ENCODE data around the gene OGFOD3.
A peak's percentile ranks its signal among the peaks of the same experiment; 100 is the strongest.

OGFOD3 gene

DNA sequence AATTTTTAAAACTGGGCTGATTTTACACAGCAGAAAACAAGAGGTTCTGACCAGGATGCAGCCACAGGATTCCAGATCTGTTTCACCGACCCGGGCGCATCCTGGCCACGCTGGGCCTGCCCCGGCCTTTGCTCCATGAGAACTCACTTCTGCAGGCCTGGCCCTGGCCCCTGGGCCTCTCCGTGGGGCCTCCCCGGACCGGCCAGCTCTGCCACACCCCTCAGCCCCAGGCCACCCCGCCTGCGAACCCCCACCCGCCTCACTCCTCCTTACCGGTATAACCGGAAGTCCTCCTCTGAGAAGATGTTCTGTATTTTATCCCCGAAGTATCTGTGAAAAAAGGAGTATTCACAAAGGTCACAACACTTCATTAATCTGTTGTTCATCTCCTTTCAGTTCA lies 13.3 kb downstream of the OGFOD3 start:
- no peak for DNase-seq (ENCODE audit: low read depth)

- DNase-seq (ENCODE audit: low read depth): no peak
These were observed 14.4 kb downstream of the OGFOD3 start for GRCh38 chr17:82403662-82404660.

GRCh38 chr17:82402865-82403264 lies 15.5 kb downstream of the OGFOD3 start:
- no peak for DNase-seq (ENCODE audit: low read depth)

DNA sequence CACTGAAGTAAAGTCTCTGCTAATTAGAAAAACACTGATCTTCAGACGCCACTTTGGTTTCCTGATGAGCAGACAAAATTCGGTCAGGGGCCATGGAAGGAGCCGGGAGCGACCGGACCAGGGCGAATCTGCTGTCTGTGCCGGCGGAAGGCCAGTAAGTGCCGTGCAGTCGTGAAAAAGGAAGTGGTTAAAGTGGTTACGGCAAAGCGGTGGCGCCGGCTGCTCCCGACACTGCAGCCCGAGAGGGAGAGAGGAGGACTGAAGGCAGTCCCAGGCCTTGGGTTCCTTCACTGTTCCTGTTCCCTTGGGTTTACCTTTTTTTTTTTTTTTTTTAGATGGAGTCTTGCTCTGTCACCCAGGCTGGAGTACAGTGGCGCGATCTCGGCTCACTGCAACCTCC lies 17.6 kb downstream of the OGFOD3 start:
- peak; percentile 85 for DNase-seq (ENCODE audit: low read depth)

DNA sequence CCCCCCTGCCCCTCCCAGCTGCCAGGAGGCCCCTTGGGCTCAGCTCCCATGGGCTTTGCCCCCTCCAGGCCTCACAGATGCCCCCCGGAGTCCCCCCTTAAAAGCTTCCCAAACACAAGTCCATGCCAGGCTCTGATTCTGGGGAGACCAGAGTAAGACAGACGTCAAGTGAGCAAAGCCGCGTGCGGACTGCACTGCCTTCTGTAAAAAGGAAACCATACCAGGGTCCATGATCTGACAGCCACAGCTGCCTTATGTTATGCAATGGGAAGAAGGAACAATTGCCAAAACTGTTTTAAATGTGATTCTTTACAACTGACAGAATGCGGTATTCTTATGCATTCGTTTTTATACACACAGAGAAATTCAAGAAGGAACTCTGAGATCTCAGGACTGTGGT lies 18.2 kb downstream of the OGFOD3 start:
- no peak for DNase-seq (ENCODE audit: low read depth)

DNA sequence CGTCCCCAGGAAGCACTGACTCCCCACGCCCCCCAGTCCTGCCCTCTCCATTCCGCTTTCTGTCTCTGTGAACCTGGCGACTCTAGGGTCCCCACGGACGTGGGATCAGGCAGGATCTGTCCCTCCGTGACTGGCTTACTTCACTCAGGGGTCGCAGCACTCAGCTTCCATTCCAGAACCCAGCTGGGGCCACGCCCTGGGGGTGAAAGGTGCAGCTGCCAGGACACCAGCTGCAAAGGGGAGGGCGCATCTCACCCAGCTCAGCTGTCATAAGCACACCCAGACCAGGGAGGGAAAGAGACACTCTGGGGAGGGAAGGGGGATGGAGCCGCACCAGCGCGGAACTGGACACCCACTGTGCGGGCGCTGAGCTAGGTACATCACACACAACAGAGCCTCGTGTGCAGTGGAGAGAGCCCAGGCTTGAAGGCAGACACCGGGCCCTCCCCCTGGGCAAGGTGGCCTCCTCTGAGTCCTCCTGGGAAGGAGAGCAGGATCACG lies 18.7 kb downstream of the OGFOD3 start:
- DNase-seq (ENCODE audit: low read depth): no peak

- DNase-seq (ENCODE audit: low read depth): no peak
These were observed 19.3 kb downstream of the OGFOD3 start for GRCh38 chr17:82399041-82399441.

GRCh38 chr17:82397449-82398335 lies 20.7 kb downstream of the OGFOD3 start:
- DNase-seq (ENCODE audit: low read depth): no peak

DNA sequence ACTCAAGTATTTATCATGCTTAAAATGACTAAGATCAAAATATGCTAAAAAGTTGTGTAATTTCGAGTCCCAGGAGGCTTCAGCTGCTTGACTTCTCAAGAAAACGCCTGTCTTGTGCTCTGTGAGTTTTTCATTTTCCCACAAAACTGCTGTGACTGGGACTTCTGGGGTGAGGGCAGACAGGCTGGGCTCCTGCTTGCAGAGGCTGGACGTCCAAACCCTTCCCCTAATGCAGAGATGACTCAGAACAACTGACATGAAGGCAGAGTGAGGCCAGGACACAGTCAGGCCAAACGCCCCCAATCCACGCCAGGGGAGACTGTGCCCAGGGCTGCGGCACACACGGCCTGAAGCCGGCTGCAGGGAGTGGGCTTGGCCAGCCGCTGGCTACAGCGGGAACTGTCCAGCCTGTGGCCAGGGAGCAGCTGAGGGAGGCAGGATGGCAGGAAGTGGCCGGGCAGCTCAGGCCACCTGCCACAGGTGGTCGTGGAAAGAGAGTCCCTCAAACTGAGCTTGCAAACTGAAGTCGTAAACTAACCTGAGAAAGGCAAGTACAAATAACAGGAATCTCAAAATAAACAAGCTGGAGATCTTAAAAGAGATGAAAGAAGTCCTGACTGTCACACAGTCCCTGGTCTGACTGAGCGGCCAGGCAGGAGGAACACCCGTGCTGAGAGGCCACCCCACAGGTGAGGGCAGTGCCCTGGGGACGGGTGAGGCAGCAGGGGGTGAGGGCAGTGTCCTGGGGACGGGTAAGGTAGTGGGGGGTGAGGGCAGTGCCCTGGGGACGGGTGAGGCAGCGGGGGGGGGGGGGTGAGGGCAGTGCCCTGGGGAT lies 21.6 kb downstream of the OGFOD3 start:
- no peak for DNase-seq (ENCODE audit: low read depth)

DNA sequence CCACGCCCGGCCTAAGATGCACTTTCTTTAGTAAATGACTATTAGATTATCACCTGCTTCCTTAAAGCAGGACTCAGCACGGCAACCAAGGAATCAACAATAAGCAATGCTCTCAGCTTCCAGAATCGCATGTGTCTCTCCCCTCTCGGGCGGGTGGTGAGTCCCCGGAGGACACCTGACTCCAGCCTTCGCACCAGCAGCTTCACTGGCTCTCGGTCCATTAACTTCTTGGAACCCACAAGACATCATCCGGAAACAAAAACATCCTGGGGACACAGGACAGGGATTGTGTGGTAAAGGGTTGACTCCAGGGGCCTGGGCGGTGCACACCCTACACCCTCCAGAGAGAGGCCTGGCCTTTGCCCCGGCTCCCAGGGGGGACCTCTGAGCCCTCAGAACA lies 24.1 kb downstream of the OGFOD3 start:
- no peak for DNase-seq (ENCODE audit: low read depth)

GRCh38 chr17:82392941-82393340 lies 25.4 kb downstream of the OGFOD3 start:
- DNase-seq (ENCODE audit: low read depth): no peak

DNA sequence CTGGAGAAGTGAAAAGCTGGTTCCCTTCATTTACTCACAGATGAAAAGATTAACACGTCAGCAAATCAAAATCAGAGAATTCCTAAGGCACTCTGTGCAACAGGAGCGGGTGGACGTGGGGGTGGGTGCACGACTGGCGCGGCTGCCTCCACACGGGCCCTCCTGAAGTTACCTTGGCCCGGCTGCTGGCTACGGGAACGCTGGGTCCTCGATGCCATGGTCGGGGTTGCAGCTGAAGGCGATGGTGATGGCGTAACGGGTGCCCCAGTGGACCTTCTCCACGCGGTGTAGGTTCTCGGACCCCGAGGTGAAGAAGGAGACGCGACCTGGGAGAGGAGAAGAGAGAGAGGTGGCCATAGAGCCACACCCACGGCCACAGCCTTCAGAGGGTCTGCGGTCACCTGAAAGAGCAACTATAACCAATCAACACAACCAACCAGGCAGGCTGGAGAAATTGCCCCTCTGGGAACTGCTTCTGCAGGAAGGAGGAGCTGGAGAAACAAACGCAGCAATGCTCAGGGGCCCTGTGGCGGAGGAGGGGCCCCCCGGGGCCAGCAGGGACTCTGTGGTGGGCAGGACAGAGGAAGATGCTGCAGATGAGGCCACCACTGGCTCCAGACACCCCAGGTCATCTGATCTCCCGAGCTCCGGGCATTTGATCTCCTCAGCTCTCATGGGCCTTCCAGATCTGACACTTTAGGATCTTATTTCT lies 26.0 kb downstream of the OGFOD3 start:
- no peak for DNase-seq (ENCODE audit: low read depth)

GRCh38 chr17:82391496-82392066 lies 26.8 kb downstream of the OGFOD3 start:
- no peak for DNase-seq (ENCODE audit: low read depth)

DNA sequence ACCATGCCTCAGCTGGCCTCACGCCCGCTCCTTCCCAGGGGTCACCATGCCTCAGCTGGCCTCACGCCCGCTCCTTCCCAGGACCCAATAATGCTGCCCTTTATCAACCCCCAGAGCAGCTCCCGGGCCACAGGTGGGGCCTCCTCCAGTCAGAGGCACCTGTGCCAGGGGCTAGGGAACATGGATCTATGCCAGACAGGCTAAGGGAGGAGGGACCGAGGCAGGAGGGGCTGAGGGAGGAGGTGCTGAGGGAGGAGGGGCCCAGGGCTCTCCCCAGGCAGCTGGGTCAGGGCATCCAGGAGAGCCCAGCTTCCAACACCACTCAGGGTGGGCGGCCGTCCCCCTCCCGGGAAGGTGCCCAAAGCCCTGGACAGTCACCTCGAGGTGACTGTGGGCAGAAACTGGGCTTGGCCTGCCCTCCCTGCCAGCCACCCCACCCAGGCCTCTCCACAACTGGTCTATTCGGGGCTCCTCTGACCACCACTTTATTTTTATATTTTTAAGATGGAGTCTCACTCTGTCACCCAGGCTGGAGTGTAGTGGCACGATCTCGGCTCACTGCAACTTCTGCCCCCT lies 27.4 kb downstream of the OGFOD3 start:
- no peak for DNase-seq (ENCODE audit: low read depth)

DNA sequence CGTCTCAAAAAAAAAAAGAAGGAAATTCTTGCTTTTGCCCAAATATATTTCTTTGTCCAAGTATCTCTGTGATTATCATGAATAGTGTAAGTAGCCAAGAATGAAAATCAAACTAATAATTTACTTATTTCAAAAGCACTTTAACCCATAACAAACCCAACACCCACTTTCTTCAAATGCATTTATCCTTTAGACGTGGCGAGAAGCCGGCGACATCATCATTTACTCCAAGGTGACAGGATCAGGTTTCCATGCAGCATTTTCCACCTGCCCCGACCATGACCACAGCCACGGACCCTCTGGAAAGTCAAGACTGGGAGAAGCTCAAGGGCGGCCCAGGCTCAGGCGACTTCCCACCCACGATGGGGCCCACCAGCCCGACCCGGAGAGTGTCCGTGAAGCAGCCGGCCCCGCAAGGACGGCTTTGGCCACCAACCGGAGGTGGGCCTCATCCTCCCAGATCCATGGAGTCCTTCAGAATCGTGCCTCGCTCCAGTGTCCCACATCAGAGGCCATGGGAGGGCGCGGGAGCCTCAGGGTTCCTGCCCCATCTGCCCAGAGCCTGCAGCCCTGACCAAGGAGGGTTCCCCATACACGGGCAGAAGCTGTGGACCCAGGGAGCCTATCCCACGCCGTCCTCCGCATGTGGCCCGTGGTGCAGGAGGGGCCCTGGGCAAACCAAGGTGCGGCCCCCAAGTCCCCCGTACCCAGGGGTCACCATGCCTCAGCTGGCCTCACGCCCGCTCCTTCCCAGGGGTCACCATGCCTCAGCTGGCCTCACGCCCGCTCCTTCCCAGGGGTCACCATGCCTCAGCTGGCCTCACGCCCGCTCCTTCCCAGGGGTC lies 28.1 kb downstream of the OGFOD3 start:
- DNase-seq (ENCODE audit: low read depth): no peak

GRCh38 chr17:82389379-82389778 lies 29.0 kb downstream of the OGFOD3 start:
- DNase-seq (ENCODE audit: low read depth): no peak

GRCh38 chr17:82388922-82389283 lies 29.5 kb downstream of the OGFOD3 start:
- no peak for DNase-seq (ENCODE audit: low read depth)

- peak; percentile 31 for DNase-seq (ENCODE audit: low read depth)
These were observed 30.0 kb downstream of the OGFOD3 start for GRCh38 chr17:82388223-82388921.

DNA sequence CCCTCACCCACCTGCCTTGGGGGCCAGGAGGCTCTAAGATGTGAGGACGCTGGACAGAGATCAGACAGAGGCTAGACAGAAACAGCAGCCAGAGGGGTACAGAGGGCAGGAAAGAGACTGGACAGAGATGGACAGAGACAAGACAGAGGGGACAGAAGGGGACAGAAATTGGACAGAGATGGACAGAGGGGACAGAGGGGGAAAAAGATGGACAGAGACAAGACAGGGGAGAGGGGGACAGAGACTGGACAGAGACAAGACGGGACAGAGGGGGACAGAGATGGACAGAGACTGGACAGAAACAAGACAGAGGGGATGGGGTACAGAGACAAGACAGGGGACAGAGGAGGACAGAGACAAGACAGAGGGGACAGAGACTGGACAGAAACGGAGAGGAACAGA lies 30.7 kb downstream of the OGFOD3 start:
- no peak for DNase-seq (ENCODE audit: low read depth)
